GM06990 (cell line): ENCODE results near the gene TNFRSF8.

Source experiments
- DNase-seq: peaks from one replicate; pipeline ENCODE4 v3.0.0-alpha.2; 2011; ENCODE audit not compliant: insufficient read length; ENCODE audit errors: extremely low read depth
- H3K27me3 ChIP-seq: replicated peaks from 2 replicates; pipeline ENCODE4 v1.6.0; 2011; ENCODE audit warnings: low read length; ENCODE audit not compliant: control insufficient read depth, insufficient read depth
- H3K36me3 ChIP-seq: 2 replicates; pipeline ENCODE4 v1.5.1; 2011; ENCODE audit warnings: low read length; ENCODE audit not compliant: control insufficient read depth, insufficient read depth
- H3K4me3 ChIP-seq: replicated peaks from 2 replicates; pipeline ENCODE4 v1.5.1; 2011; ENCODE audit warnings: low read depth, mild to moderate bottlenecking, control low read depth, low read length
- TF ChIP-seq, protein P1 (sequence below): IDR thresholded peaks from 2 replicates; pipeline ENCODE4 v1.5.1; 2011; ENCODE audit warnings: low read length, control low read depth, mild to moderate bottlenecking, inconsistent platforms; ENCODE audit not compliant: insufficient read depth, poor library complexity, severe bottlenecking

Gene TNFRSF8

DNA sequence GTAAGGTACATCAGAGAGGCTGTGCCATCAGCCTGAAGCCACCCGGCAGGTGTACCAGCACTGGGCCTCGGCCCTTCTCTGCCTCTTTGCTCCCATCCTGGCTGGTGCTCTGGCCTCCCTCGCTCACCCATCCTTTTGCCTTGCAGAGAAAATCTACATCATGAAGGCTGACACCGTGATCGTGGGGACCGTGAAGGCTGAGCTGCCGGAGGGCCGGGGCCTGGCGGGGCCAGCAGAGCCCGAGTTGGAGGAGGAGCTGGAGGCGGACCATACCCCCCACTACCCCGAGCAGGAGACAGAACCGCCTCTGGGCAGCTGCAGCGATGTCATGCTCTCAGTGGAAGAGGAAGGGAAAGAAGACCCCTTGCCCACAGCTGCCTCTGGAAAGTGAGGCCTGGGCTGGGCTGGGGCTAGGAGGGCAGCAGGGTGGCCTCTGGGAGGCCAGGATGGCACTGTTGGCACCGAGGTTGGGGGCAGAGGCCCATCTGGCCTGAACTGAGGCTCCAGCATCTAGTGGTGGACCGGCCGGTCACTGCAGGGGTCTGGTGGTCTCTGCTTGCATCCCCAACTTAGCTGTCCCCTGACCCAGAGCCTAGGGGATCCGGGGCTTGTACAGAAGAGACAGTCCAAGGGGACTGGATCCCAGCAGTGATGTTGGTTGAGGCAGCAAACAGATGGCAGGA is 79.2 kb downstream of the TNFRSF8 start:
- H3K27me3 ChIP-seq = no peaks in the 10 kb centered on the region
- H3K36me3 ChIP-seq = peaks cover 35% of the 10 kb centered on the region
- no peak for DNase-seq
- no peak overlapping the region for H3K4me3 ChIP-seq
- TF ChIP-seq, protein P1, sequence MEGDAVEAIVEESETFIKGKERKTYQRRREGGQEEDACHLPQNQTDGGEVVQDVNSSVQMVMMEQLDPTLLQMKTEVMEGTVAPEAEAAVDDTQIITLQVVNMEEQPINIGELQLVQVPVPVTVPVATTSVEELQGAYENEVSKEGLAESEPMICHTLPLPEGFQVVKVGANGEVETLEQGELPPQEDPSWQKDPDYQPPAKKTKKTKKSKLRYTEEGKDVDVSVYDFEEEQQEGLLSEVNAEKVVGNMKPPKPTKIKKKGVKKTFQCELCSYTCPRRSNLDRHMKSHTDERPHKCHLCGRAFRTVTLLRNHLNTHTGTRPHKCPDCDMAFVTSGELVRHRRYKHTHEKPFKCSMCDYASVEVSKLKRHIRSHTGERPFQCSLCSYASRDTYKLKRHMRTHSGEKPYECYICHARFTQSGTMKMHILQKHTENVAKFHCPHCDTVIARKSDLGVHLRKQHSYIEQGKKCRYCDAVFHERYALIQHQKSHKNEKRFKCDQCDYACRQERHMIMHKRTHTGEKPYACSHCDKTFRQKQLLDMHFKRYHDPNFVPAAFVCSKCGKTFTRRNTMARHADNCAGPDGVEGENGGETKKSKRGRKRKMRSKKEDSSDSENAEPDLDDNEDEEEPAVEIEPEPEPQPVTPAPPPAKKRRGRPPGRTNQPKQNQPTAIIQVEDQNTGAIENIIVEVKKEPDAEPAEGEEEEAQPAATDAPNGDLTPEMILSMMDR = no peak

DNA sequence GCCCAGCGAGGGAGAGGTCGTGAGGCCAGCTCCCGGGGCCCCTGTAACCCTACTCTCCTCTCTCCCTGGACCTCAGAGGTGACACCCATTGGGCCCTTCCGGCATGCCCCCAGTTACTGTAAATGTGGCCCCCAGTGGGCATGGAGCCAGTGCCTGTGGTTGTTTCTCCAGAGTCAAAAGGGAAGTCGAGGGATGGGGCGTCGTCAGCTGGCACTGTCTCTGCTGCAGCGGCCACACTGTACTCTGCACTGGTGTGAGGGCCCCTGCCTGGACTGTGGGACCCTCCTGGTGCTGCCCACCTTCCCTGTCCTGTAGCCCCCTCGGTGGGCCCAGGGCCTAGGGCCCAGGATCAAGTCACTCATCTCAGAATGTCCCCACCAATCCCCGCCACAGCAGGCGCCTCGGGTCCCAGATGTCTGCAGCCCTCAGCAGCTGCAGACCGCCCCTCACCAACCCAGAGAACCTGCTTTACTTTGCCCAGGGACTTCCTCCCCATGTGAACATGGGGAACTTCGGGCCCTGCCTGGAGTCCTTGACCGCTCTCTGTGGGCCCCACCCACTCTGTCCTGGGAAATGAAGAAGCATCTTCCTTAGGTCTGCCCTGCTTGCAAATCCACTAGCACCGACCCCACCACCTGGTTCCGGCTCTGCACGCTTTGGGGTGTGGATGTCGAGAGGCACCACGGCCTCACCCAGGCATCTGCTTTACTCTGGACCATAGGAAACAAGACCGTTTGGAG is 80.0 kb downstream of the TNFRSF8 start:
- Histone ChIP-seq H3K36me3 (peaks cover 35% of the 10 kb centered on the region), H3K4me3 (no peak overlapping the region), H3K27me3 (no peaks in the 10 kb centered on the region)
- TF ChIP-seq, protein P1 = no peak
- no peak for DNase-seq

DNA sequence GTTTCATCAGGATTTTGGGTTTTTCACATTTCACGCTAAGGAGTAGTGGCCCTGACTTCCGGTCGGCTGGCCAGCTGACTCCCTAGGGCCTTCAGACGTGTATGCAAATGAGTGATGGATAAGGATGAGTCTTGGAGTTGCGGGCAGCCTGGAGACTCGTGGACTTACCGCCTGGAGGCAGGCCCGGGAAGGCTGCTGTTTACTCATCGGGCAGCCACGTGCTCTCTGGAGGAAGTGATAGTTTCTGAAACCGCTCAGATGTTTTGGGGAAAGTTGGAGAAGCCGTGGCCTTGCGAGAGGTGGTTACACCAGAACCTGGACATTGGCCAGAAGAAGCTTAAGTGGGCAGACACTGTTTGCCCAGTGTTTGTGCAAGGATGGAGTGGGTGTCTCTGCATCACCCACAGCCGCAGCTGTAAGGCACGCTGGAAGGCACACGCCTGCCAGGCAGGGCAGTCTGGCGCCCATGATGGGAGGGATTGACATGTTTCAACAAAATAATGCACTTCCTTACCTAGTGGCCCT is 80.6 kb downstream of the TNFRSF8 start:
- H3K4me3 ChIP-seq = no peak overlapping the region
- DNase-seq = no peak
- H3K27me3 ChIP-seq = no peaks in the 10 kb centered on the region
- H3K36me3 ChIP-seq = peaks cover 31% of the 10 kb centered on the region
- TF ChIP-seq, protein P1 = no peak

DNA sequence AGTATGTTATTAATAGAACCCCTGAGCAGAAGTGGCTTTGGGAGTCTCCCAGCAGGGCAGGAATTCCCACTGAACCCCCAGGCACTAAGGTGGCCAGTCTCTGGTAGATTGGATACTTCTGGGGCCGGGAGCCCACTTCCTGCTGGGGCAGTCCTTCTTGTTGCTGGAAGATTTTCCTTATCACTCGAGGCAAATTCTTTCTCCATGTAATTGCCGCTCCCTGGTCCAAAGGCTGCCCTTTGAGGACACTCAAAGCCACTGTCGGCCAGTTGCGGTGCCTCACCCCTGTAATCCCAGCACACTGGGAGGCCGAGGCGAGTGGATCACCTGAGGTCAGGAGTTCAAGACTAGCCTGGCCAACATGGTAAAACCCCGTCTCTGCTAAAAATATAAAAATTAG is 81.1 kb downstream of the TNFRSF8 start:
- DNase-seq = no peak
- TF ChIP-seq, protein P1 = no peak
- Histone ChIP-seq H3K36me3 (peaks cover 26% of the 10 kb centered on the region), H3K4me3 (no peak overlapping the region), H3K27me3 (no peaks in the 10 kb centered on the region)

DNA sequence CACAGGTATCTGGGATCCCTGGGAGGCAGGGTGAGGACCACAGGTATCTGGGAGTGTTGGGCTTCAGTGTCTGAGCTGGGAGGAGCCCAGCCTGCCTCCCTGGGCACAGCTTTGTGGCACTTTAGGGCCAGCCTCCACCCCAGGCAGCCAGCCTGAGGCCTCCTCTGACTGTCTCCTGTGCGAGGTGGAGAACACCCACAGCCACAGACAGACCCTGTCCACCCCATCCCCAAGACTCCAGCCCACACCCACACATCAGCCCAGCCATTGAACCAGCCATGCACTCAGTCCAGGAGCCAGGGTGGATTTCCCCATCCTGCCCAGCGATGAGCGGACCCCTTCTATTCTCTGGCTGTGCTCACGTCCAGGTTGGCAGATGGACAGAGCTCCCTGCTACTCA is 81.9 kb downstream of the TNFRSF8 start:
- Histone ChIP-seq H3K4me3 (no peak overlapping the region), H3K27me3 (no peaks in the 10 kb centered on the region), H3K36me3 (peaks cover 22% of the 10 kb centered on the region)
- TF ChIP-seq, protein P1 = no peak
- no peak for DNase-seq
